CD4-positive, alpha-beta T cell treated with Interleukin-21 for 1 hour (primary cell): ENCODE data around the gene FBXL5.
A peak's percentile ranks its signal among the peaks of the same experiment; 100 is the strongest.
"Not testable (repeated sequence)": the region's sequence is repeated elsewhere in the genome, so short reads cannot be mapped to it uniquely, and the experiment has no call there.

Source experiments
- DNase-seq: peaks from one replicate; pipeline ENCODE4 v3.0.0-alpha.2; 2020

Gene FBXL5

GRCh38 chr4:15649914-15650545 lies 5.1 kb downstream of the FBXL5 start:
- peak; percentile 84 for DNase-seq

- no peak for DNase-seq
Measured at GRCh38 chr4:15648600-15648999, 6.6 kb downstream of the FBXL5 start.

GRCh38 chr4:15638418-15638817 lies 16.7 kb downstream of the FBXL5 start:
- DNase-seq, result no peak

- DNase-seq, result no peak
Measured at GRCh38 chr4:15636818-15637217, 18.3 kb downstream of the FBXL5 start.

- DNase-seq, result not testable (repeated sequence)
Measured at GRCh38 chr4:15617407-15617806, 37.8 kb downstream of the FBXL5 start.

- not testable (repeated sequence) for DNase-seq
Measured at GRCh38 chr4:15614891-15615290, 40.3 kb downstream of the FBXL5 start.

GRCh38 chr4:15612136-15612535 lies 43.0 kb downstream of the FBXL5 start:
- no peak for DNase-seq

GRCh38 chr4:15610855-15611254 lies 44.3 kb downstream of the FBXL5 start:
- no peak for DNase-seq

GRCh38 chr4:15605537-15605936 lies 49.6 kb downstream of the FBXL5 start:
- DNase-seq, result no peak

- no peak for DNase-seq
Measured at GRCh38 chr4:15601862-15602261, 53.3 kb downstream of the FBXL5 start.

- no peak for DNase-seq
Measured at GRCh38 chr4:15600176-15600575, 55.0 kb downstream of the FBXL5 start.

- no peak for DNase-seq
Measured at GRCh38 chr4:15598644-15599043, 56.5 kb downstream of the FBXL5 start.

GRCh38 chr4:15592799-15593198 lies 62.4 kb downstream of the FBXL5 start:
- DNase-seq, result no peak

- DNase-seq, result no peak
Measured at GRCh38 chr4:15587649-15588048, 67.5 kb downstream of the FBXL5 start.

- no peak for DNase-seq
Measured at GRCh38 chr4:15586066-15586465, 69.1 kb downstream of the FBXL5 start.

- no peak for DNase-seq
Measured at GRCh38 chr4:15585331-15585730, 69.8 kb downstream of the FBXL5 start.

GRCh38 chr4:15584785-15585184 lies 70.4 kb downstream of the FBXL5 start:
- no peak for DNase-seq

- no peak for DNase-seq
Measured at GRCh38 chr4:15577508-15577907, 77.6 kb downstream of the FBXL5 start.

GRCh38 chr4:15575966-15576365 lies 79.2 kb downstream of the FBXL5 start:
- DNase-seq, result no peak

- no peak for DNase-seq
Measured at GRCh38 chr4:15569746-15570145, 85.4 kb downstream of the FBXL5 start.

- no peak for DNase-seq
Measured at GRCh38 chr4:15568821-15569220, 86.3 kb downstream of the FBXL5 start.

GRCh38 chr4:15563871-15564270 lies 91.3 kb downstream of the FBXL5 start:
- DNase-seq, result no peak

- DNase-seq, result no peak
Measured at GRCh38 chr4:15562623-15563022, 92.5 kb downstream of the FBXL5 start.

- no peak for DNase-seq
Measured at GRCh38 chr4:15562114-15562513, 93.0 kb downstream of the FBXL5 start.

- no peak for DNase-seq
Measured at GRCh38 chr4:15558561-15558960, 96.6 kb downstream of the FBXL5 start.
